NCI-H187 (cell line): ENCODE measurements around the gene TAP2.

ENCODE experiments used
- DNase-seq, 2 experiments: peaks; one replicate each; lab custom pipeline; 2025; lab: John Stamatoyannopoulos, UW

TAP2 gene

GRCh38 chr6:32854376-32855178, 16.0 kb upstream of the TAP2 start:
- DNase-seq = no peak

DNA sequence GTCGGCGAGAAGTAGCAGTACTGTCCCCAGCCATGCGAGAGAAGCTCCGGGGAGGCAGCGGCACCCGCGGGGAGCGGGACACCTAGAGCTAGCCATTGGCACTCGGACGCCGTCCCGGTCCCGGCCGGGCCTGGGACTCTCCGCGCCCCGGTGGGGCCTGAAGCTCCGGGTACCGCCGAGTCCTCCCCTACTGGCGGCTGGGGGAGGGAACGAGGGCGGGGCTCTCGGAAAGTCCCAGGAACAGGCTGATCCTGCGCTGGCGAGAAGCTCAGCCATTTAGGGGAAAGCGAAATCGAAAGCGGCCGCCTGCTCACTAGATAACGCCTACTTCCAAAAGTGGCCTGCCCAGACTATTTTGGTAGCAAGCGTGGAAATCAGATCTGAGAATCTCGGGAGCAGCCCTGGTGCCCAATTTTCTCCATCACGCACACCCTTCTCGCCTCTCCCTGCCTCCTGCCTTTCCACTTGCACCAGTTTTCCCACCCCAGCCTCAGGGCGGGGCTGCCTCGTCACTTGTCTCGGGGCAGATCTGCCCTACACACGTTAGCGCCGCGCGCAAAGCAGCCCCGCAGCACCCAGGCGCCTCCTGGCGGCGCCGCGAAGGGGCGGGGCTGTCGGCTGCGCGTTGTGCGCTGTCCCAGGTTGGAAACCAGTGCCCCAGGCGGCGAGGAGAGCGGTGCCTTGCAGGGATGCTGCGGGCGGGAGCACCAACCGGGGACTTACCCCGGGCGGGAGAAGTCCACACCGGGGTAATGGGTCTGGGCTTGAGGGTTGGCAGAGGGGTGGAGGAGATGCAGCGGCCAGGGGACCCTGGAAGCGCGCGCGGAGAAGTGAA, 15.2 kb upstream of the TAP2 start, which contains the start of the genes PSMB9 and TAP1:
TSS of gene PSMB9 (plus strand) at position 652 of the 835 bp plus-strand sequence. CDS start at position 690, 38 bp downstream.
TSS of gene TAP1 (minus strand) at position 164 of the 835 bp plus-strand sequence. CDS start at position 96, 68 bp downstream.
- DNase-seq = peak; percentile 89 to 90

DNA sequence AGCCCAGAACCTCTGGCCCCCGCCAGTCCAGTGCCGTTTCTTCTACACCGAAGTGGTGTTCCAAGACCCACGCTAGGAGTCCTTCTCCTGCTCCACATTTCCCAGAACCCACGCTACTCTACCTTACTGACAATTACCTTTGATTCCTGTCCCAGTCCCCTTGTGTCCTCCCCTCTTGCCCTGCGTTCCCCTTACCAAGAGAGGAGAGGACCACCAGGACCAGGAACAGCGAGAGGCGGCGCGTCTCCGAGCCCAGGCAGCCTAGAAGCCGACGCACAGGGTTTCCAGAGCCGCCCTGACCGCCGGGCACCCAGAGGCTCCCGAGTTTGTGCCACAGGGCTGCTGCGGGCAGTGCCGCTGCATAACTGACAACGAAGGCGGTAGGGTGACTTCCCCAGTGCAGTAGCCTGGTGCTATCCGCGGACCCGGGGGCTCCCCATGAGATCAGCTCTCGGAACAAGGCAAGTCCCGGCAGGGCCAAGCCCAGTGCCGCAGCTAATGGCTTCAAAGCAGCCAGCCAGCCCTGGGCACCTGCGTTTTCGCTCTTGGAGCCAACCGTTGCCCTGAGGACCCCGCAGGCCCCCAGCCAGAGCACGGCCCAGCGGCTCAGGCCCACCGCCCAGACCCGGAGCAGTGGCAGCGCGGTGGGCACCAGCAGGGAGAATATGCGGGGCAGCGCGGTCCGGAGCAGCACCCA, 14.5 kb upstream of the TAP2 start:
- peak in 1 of 2 experiments; percentile 49 for DNase-seq

DNA sequence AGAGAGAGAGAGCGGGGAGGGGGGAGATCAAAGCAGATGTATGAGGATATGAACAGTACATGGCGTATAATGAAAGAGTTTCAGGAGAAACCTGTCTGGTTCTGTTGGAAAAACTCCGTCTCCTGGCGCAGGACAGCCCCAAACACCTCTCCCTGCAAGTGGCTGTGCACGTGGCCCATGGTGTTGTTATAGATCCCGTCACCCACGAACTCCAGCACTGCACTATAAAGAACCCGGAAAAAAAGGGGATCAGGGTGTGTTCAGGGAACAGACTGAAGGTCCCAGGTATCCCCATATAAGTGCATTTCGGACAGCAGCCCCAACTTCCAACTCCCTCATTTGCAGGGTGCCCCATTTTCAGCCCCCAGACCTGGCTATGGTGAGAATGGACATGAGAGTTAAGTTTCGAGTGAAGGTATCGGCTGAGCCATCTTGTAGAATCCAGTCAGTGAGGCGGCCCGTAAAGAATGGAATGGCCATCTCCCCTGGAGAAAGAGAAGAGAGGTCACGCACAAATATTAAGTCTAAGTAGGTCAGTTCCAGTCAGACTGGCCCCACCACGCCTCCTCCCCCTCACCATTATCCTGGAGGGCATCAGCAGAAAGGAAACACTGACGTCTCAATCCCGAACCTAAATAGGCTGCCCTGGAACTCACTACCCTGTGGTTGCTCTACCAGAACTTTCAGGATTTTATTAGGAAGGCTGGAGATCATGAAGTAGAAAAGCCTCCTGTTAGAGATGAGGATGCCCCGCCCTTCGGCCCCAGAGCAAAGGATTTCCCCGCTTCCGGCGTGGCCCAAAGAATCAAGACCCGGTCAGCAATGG, 13.7 kb upstream of the TAP2 start:
- no peak for DNase-seq

GRCh38 chr6:32851025-32851424, 12.5 kb upstream of the TAP2 start:
- no peak for DNase-seq

DNA sequence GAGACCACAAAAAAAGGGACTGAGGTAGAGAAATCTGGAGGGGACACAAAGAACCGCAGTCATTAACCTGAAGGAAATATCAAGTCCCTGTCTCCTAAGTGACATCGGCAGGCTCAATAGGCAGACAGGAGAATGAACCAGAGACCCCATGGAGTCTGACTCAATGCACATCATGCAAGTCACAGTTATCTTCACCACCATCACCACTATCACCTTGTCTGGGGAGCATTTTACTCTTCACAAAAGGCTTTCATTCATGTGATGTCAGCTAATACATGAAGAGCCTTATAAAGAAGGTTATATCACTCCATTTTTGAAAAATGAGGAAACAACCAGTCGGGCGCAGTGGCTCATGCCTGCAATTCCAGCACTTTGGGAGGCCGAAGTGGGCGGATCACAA, 10.6 kb upstream of the TAP2 start:
- DNase-seq = no peak

GRCh38 chr6:32847795-32848194, 9.3 kb upstream of the TAP2 start:
- DNase-seq = no peak

- no peak for DNase-seq
Measured at GRCh38 chr6:32847004-32847403, 8.5 kb upstream of the TAP2 start.

DNA sequence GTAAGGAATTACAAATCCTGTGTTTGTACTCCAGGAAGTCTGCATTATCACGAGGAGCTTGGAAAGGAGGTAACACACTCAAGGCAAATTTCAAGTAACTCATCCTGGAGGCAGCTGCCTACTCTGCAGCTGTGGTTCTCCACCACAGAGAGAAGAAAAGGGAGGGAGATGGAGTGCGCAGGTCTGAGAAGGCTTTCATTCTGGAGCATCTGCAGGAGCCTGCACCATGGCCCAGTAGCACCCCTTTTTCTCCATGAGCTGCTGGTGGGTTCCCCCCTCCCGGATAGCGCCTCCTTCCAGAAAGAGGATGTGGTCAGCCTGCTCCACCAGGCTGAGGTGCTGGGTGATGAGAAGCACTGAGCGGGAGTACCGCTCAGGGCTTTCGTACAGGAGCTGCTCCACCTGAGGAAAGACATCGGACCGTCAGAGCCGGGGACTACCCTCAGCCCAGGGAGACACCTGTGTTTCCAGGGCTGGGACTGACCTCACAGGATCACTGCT, 6.9 kb upstream of the TAP2 start:
- DNase-seq = no peak

GRCh38 chr6:32844839-32845383, 6.4 kb upstream of the TAP2 start:
- no peak for DNase-seq

DNA sequence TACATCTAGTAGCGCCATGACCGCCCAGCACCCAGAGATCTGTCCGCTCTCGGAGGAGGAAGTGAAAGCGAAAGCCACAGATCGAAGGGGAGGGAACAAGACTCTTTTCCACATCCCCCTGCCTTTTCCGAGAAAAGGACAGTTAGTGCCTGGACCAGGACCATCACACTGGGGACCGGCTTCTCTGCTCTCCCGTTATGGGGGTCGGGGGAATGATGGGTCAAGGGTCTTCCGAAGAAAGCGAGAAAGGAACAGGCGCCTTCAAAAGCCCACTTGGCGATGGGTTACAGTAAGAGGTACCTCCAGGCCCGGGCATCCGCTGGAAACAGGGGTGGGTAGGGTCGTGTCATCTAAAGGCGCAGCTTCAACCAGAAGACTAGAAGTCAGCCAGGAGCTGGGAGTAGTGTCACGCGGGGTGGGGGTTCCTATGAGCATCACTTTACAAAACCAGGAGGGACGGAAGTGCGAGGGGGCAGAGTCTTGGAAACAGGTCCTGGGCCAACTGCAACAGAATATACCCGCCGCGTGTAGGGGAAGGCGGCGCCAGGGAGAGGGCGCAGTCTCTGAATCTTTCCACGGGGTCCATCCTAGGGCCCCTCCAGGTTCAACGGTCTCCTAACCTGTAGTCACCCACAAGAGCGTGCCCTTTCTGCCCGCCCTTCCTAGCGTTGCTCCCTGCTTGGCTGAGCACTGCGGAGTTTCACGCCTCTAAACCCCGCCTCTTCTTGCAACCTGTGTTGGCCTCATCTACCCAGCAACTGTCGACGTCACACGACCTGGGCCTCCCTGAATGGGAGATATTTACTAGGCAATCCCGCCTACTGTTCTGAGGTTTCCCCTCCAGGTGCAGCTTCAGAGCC, 5.7 kb upstream of the TAP2 start, which contains the start of gene PSMB8:
TSS of gene PSMB8 (minus strand) at position 69 of the 860 bp plus-strand sequence. CDS start at position 18, 51 bp downstream.
- DNase-seq = peak; percentile 90 to 92

GRCh38 chr6:32843331-32843978, 4.9 kb upstream of the TAP2 start:
- DNase-seq = peak; percentile 9 to 22

DNA sequence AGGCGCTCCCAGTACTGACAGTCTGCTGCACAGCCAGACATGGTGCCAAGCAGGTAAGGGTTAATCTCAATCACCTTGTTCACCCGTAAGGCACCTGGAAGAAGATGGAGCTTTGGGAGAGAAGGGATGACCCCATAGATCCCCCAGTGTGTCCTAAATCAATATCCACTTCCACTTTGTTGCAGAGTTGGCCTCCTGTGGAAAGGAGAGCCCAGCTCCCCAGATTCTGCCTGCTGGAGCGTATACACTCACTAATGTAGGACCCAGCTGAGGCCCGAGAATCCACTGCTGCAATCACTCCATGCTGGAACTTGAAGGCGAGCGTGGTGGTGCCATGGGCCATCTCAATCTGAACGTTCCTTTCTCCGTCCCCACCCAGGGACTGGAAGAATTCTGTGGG, 4.2 kb upstream of the TAP2 start:
- DNase-seq = no peak

GRCh38 chr6:32842021-32842650, 3.6 kb upstream of the TAP2 start:
- DNase-seq = no peak

- DNase-seq = no peak
Measured at GRCh38 chr6:32840604-32841246, 2.2 kb upstream of the TAP2 start.

DNA sequence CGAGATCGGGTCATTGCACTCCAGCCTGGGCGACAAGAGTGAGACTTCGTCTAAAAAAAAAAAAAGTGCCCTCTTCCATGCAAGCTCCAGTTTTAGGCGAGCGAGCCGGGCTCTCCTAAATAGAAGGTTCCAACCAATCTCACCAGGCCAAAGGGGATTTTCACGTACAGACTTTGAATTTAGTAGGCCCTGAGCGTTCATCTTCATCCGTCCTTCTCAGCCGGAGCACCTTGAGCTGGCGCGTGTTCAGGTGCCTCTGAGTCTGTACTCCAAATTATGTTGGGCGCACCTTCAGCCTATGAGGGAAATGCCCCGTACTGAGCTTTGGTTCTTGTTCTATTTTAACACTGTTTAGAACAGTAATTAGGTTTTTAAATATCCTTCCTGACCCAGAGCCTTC, 817 bp upstream of the TAP2 start:
- no peak for DNase-seq

GRCh38 chr6:32837651-32838113, 857 bp downstream of the TAP2 start:
- DNase-seq = no peak

GRCh38 chr6:32836873-32837272, 1.7 kb downstream of the TAP2 start:
- DNase-seq = no peak
